HG03066 (cell line): Measurements from ENCODE around the gene SCG3.

Experiments used
- ATAC-seq: cut with Tn5 transposase; IDR thresholded peaks from one replicate; pipeline ENCODE4 v1.9.1; 2021; ENCODE audit warnings: low read depth; ENCODE audit not compliant: unreplicated experiment

Gene SCG3

GRCh38 chr15:51677452-51677851, 3.9 kb upstream of the SCG3 start:
- ATAC-seq, result no peak

- ATAC-seq, result no peak
Observed at GRCh38 chr15:51678096-51678495, 3.2 kb upstream of the SCG3 start.

GRCh38 chr15:51680321-51680720, 982 bp upstream of the SCG3 start:
- no peak for ATAC-seq

DNA sequence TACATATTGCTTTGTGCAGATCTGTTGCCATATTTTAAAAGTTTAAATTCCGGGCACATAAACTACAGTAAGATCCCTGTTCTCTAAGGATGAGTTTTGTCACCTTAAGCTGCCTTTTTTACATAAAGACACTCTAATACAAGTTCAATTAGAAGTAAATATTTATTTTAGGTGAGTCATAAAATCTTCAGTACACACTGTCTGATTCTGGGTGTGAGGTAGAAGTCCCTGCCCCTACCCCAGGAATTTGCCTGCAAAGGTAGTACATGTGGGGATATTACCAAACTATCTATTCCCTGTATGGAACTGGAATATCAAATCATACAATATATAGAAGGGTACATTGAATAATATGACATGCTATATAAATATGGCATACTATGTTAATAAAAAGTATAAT, 6.3 kb downstream of the SCG3 start:
- ATAC-seq, result no peak

GRCh38 chr15:51688863-51689262, 7.6 kb downstream of the SCG3 start:
- no peak for ATAC-seq

GRCh38 chr15:51692154-51692553, 10.9 kb downstream of the SCG3 start:
- ATAC-seq, result no peak

DNA sequence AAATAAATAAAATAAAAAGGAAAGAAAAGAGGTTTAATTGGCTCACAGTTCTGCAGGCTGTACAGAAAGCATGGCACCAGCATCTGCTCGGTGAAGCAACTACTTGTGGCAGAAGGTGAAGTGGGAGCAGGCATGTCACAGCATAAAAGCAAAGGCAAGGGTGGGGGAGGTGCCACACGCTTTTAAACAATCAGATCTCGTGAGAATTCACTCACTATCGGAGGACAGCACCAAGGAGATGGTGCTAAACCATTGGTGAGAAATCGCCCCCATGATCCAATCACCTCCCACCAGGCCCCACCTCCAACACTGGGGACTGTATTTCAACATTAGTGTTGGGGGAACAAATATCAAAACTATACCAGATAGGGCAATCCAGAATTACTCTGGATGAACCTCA, 15.3 kb downstream of the SCG3 start:
- ATAC-seq, result no peak

DNA sequence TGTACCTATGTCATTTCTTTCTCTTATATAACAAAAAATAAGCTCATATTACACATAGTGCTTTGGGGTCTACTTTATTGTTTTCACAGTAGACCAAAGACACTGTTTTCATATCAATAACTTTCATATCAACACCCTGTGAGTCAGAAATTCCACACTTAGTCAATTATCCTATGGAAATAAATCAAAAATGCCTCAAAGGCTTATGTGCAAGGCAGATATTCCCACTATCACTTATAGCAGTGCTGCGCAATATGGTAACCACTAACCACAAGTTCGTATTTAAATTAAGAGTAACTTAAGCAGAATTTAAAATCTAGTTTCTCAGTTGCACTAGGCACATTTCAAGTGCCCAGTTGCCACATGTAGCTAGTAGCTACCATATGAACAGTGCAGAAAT, 15.9 kb downstream of the SCG3 start:
- ATAC-seq, result no peak

- ATAC-seq, result no peak
Observed at GRCh38 chr15:51699373-51699772, 18.1 kb downstream of the SCG3 start.

DNA sequence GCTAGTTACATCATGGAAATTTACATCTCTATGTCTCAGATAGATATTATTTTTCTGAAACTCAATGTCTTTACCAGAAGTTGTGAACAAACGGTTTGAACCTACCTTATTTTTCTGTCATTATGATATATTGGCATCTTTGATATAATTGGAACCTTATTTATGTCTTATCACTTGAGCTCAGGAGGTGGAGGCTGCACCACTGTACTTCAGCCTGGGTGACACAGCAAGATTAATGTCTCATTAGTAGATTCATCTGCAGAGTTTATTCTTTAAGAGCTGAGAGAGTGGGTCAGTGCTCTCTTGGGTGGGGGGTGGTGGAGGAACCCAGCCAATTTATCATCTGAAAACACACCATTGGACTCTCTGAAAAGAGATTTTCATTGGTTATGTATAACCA, 21.4 kb downstream of the SCG3 start:
- no peak for ATAC-seq

DNA sequence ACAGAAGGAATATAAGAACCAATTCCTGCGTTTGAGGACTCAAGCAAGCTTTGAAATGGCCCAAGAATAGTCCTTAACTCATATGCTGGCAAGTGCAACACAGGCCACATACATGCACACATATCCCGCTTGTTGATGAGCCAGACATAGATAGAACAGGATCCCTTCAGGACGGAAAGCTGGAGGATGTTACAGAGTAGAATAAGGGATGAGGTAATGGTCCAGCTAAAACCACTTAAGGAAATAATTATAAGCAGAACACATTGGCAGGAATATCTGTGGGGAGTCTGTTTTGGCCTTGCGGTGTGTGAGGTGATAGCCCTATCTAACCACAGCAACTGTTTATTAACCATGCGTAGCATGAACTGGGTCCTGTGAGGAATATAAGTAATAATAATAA, 25.0 kb downstream of the SCG3 start:
- ATAC-seq, result no peak

DNA sequence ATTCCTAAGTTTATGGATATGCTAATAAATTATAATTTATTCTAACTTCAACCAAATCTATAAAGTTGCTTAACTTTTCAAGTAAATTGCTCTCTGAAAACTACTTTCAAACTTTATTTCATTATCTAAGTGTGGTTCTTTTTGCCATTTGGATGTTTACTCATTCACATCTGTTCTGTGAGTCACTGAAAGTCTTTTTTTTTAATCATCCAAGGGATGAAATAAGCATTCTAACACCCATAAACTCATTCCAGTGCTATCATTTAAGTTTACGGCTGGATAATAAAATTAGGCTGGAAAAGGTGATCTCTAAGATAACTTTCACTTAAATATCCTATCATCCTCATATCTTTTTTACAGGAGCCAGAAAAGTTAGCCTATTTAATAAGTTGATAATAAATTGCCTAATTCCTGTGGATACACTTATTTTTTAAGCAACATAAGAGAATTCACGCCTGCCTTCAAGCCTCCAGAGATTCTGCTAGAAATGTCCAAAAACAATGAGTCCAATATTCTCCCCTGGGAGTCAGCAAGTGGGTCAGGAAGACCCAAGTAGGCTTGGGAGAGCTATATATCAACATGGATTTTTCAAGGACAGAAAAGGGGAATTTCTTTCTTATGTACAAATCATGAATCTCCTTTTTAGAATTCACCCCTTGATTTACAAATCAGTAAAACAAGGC, 25.8 kb downstream of the SCG3 start:
- no peak for ATAC-seq

DNA sequence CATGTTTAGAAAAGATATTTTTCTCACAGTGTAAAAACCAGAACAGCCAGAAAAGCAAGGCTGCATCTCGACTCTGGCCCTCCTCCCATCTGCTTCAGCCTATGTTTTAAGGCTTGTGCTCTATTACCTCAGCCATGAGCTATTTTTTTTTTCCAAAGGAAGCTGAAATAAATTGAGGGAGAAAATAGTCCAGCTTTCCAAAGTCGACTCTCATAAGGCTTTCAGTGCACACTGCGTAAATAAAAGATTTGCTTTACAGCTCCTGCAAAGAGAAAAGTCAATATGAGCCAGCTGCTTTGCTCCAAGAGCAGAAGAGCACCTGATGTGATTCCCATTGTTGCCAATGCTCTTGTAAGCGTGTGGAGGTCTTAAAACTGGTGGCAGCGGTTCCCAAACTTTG, 26.7 kb downstream of the SCG3 start:
- ATAC-seq, result no peak

GRCh38 chr15:51709031-51709430, 27.7 kb downstream of the SCG3 start:
- no peak for ATAC-seq

DNA sequence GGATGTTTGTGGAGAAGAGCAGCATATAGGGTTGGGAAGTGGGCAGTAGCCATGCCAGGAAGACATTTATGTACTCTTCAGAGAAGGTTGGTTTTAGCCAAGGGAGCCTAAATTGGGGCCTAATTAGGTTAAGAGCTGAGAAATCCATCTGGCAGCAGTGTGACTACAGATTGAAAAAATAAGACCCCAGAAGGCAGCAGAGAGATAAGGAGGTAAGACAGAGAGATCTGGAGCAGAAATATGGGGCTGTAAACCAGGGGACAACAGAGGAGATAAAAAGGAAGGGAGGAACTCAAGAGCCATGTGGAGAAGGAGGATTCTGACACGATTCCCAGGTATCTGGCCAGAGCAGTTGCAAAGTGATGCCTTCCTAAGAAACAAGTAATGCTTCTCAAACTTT, 32.9 kb downstream of the SCG3 start:
- no peak for ATAC-seq

DNA sequence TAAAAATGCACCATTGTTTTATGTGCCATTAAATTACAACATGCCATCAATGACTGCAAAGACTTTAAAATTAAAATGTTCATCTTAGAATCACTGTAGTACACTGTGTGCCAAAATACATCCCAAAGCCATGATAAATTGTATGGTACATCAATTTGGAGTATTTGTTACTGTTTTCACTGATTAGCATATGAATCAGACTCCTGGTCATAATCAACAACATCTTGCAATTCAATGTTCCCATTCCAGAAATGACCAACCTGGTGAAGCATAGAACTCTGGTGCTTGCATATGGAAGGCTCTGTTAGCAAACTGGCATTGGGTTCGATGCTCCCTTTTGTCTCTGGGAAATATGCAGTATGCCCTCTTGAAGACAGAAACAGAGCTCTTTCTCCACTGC, 33.6 kb downstream of the SCG3 start:
- ATAC-seq, result no peak

DNA sequence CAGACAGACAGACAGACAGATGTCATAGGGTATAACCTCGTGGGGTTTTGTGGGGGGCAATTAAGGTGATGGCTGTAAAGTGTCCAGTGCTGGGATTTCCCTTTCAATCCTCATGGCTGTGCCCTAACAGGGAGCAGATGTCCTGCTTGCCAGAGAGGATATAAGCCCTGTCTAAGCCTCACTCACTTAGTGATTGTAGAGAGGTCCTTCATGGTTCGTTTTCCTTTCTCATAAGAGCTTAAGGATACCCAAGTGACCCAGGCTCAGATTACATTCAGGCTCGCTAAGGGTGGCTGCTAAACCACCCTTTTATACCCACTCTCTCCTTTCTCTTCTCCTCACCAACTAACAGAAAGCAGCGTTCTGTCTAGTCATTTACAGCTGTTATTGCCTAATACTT, 36.9 kb downstream of the SCG3 start:
- no peak for ATAC-seq

DNA sequence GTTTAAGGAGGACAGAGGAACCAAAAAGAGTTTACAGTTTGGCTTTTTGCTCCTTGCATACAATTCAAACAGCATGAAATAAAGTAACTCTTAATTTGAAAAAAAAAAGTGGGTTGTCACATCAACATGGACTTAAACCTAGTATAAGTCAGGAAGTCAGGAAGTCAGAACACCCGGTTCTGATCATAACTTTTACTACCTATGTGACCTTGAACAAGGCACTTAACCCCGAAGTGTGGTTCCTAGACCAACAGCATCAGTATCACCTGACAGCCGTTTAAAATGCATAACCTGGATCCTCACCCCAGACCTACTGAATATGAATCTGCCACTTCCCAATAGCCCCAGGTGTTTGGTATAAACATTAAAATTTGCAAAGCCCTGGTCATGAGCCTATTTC, 37.4 kb downstream of the SCG3 start:
- ATAC-seq, result no peak

DNA sequence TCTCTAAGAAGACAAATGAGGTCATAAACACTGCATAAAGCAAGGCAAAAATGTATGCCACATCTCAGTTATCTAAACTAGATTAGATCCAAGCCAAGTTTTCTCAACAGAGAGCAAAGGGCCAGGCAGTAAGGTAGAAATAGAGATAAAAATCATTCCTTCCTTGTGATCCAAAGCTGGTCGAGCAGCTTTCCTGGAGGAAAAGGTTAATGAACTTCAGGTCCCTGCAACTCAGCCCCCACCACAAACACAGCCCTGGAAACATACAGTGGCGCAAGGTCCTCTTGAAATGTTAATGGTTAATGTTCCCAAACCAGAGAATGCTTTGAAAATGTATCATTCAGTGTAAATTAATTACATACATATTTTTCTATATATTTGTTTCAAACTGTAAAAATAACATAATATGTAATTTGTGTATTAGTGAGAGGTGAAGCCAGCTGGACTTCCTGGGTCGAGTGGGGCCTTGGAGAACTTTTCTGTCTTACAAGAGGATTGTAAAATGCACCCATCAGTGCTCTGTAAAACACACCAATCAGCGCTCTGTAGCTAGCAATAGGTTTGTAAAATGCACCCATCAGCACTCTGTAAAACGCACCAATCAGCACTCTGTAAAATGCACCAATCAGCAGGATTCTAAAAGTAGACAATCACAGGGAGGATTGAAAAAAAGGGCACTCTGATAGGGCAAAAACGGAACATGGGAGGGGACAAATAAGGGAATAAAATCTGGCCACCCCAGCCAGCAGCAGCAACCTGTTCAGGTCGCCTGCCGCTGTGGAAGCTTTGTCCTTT, 39.1 kb downstream of the SCG3 start:
- no peak for ATAC-seq

DNA sequence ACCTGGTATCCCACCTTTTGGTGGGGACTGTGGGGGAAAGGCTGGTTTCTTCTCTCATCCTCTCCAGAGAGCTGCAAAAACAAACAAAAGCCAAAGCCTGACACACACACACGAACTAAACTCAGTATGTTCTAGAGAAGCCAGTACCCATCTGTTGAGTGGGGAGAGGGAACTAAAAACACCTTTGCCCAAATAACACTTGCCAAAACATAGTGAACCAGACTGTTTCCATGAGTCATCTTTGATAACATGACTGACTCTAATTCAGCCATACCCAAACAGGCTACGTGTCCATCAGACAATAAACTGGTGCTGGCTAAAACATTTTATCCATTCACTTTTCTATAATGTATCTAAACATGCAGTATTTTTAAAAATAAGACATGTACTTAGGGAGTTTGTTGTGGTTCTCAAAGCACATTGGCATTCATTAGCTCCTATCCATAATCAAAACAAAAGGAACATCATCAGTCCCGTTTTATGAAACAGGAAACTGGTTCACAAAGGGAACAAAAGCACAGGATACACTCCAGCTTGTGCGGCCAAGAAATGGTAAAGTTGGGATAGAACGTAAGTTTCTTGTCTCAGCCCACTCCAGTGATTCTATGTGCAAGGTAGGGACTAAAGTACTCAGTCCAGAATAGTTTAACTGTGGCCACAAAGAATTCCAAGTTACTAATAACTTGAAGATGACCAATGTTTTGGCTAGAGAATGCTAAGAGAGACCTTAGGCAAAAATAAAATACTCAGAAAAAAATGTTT, 40.1 kb downstream of the SCG3 start:
- ATAC-seq, result no peak

GRCh38 chr15:51724199-51724598, 42.9 kb downstream of the SCG3 start:
- no peak for ATAC-seq

- ATAC-seq, result no peak
Observed at GRCh38 chr15:51724673-51725072, 43.4 kb downstream of the SCG3 start.
